Mesodermal cell (in vitro differentiated cells): Measurements from ENCODE around the gene ACOX1.
"Not testable (repeated sequence)": the region's sequence is repeated elsewhere in the genome, so short reads cannot be mapped to it uniquely, and the experiment has no call there.

Experiments
- H3K27ac ChIP-seq: 2 replicates; pipeline ENCODE4 v1.7.0; 2013; ENCODE audit warnings: mild to moderate bottlenecking, low read depth, low read length, moderate library complexity; ENCODE audit not compliant: severe bottlenecking
- H3K36me3 ChIP-seq: 2 replicates; pipeline ENCODE4 v1.7.1; 2013; ENCODE audit warnings: mild to moderate bottlenecking, low read length, moderate library complexity; ENCODE audit not compliant: control insufficient read depth, insufficient read depth
- H3K4me1 ChIP-seq: one replicate; pipeline ENCODE4 v1.7.1; 2013; ENCODE audit warnings: mild to moderate bottlenecking, low read length; ENCODE audit not compliant: insufficient read depth, control insufficient read depth, poor library complexity, severe bottlenecking
- H3K4me3 ChIP-seq: 2 replicates; pipeline ENCODE4 v1.7.0; 2013; ENCODE audit warnings: low read length, control low read depth, mild to moderate bottlenecking; ENCODE audit not compliant: insufficient read depth, poor library complexity, severe bottlenecking; ENCODE audit errors: extremely low read depth
- H3K9me3 ChIP-seq: 2 replicates; pipeline ENCODE4 v1.7.1; 2013; ENCODE audit warnings: mild to moderate bottlenecking, low read length, moderate library complexity; ENCODE audit not compliant: control insufficient read depth
- WGBS, 2 experiments: methylation state at CpG; one replicate each; pipeline ENCODE4 v1.1.5; 2013; ENCODE audit warnings: missing lambda C conversion rate in 2 of 2; ENCODE audit not compliant: insufficient coverage in 2 of 2; 5-methylcytosine and 5-hydroxymethylcytosine counted together

Gene ACOX1

GRCh38 chr17:75979705-75980187 is 780 bp upstream of the ACOX1 start:
- 9 to 13% methylated on average over 15 to 17 of the region's 19 CpGs for WGBS, 2 experiments
- Histone ChIP-seq H3K4me3 (peak overlapping the region; percentile 72), H3K9me3 (no peaks in the 10 kb centered on the region), H3K36me3 (peaks cover 21% of the 10 kb centered on the region), H3K4me1 (peaks cover 12% of the 10 kb centered on the region), H3K27ac (peak overlapping the region; percentile 97)

GRCh38 chr17:75976175-75976848 is 2.7 kb downstream of the ACOX1 start:
- Histone ChIP-seq H3K4me3 (no peak overlapping the region), H3K27ac (no peak overlapping the region), H3K36me3 (peaks cover 52% of the 10 kb centered on the region), H3K9me3 (no peaks in the 10 kb centered on the region), H3K4me1 (no peaks in the 10 kb centered on the region)
- 80 to 100% methylated on average over 3 to 4 of the region's 9 CpGs for WGBS, 2 experiments

- Histone ChIP-seq H3K4me1 (no peaks in the 10 kb centered on the region), H3K36me3 (peaks cover 58% of the 10 kb centered on the region), H3K9me3 (no peaks in the 10 kb centered on the region), H3K4me3 (no peak overlapping the region), H3K27ac (no peak overlapping the region)
- 100% methylated on average over 1 to 2 of the region's 5 CpGs for WGBS, 2 experiments
These were observed 3.2 kb downstream of the ACOX1 start for GRCh38 chr17:75975757-75976174.

- 98 to 100% methylated on average over 2 to 5 of the region's 6 CpGs for WGBS, 2 experiments
- not testable (repeated sequence) for H3K4me1 ChIP-seq, H3K4me3 ChIP-seq, H3K27ac ChIP-seq, H3K9me3 ChIP-seq
- peaks cover 64% of the 10 kb centered on the region for H3K36me3 ChIP-seq
These were observed 3.8 kb downstream of the ACOX1 start for GRCh38 chr17:75975187-75975586.

- 92 to 98% methylated on average over 5 of the region's 7 CpGs for WGBS, 2 experiments
- Histone ChIP-seq H3K4me1 (no peaks in the 10 kb centered on the region), H3K9me3 (no peaks in the 10 kb centered on the region), H3K4me3 (no peak overlapping the region), H3K36me3 (peaks cover 78% of the 10 kb centered on the region), H3K27ac (no peak overlapping the region)
These were observed 8.3 kb downstream of the ACOX1 start for GRCh38 chr17:75970626-75971025.

GRCh38 chr17:75970011-75970523 is 8.9 kb downstream of the ACOX1 start:
- Histone ChIP-seq H3K4me3 (no peak overlapping the region), H3K4me1 (no peaks in the 10 kb centered on the region), H3K27ac (no peak overlapping the region), H3K36me3 (peaks cover 75% of the 10 kb centered on the region), H3K9me3 (no peaks in the 10 kb centered on the region)
- WGBS, 2 experiments: 75 to 86% methylated on average over 1 to 3 of the region's 4 CpGs

- 67 to 90% methylated on average over 3 to 4 of the region's 10 CpGs for WGBS, 2 experiments
- not testable (repeated sequence) for H3K4me1 ChIP-seq, H3K9me3 ChIP-seq, H3K27ac ChIP-seq, H3K4me3 ChIP-seq
- H3K36me3 ChIP-seq: peaks cover 72% of the 10 kb centered on the region
These were observed 9.9 kb downstream of the ACOX1 start for GRCh38 chr17:75969044-75969443.

GRCh38 chr17:75965468-75965867 is 13.5 kb downstream of the ACOX1 start:
- WGBS, 2 experiments: 91 to 96% methylated on average over 5 to 6 of the region's 6 CpGs
- Histone ChIP-seq H3K4me1 (no peaks in the 10 kb centered on the region), H3K36me3 (peaks cover 41% of the 10 kb centered on the region), H3K9me3 (no peaks in the 10 kb centered on the region), H3K4me3 (no peak overlapping the region), H3K27ac (no peak overlapping the region)

GRCh38 chr17:75959839-75960511 is 19.0 kb downstream of the ACOX1 start:
- Histone ChIP-seq H3K27ac (no peak overlapping the region), H3K9me3 (no peaks in the 10 kb centered on the region), H3K4me3 (no peak overlapping the region), H3K36me3 (peaks cover 37% of the 10 kb centered on the region), H3K4me1 (no peaks in the 10 kb centered on the region)
- WGBS, 2 experiments: 97 to 98% methylated on average over 10 to 11 of the region's 11 CpGs

GRCh38 chr17:75959051-75959838 is 19.7 kb downstream of the ACOX1 start:
- Histone ChIP-seq H3K4me1 (no peaks in the 10 kb centered on the region), H3K27ac (no peak overlapping the region), H3K4me3 (no peak overlapping the region), H3K9me3 (no peaks in the 10 kb centered on the region), H3K36me3 (peaks cover 41% of the 10 kb centered on the region)
- WGBS, 2 experiments: 57 to 59% methylated on average over 6 to 7 of the region's 8 CpGs
